NCI-H774 (cell line): ENCODE measurements around the gene RAB5A.
A peak's percentile ranks its signal among the peaks of the same experiment; 100 is the strongest.
"Not testable (repeated sequence)": the region's sequence is repeated elsewhere in the genome, so short reads cannot be mapped to it uniquely, and the experiment has no call there.

Experiments
- DNase-seq: peaks from one replicate; lab custom pipeline; 2025; lab: John Stamatoyannopoulos, UW

RAB5A gene

GRCh38 chr3:19947549-19948225, 790 bp downstream of the RAB5A start:
- peak; percentile 3 for DNase-seq

GRCh38 chr3:19948226-19948591, 1.3 kb downstream of the RAB5A start:
- DNase-seq: no peak

GRCh38 chr3:19950316-19950715, 3.4 kb downstream of the RAB5A start:
- DNase-seq: no peak

- DNase-seq: no peak
Measured at GRCh38 chr3:19954676-19955075, 7.8 kb downstream of the RAB5A start.

GRCh38 chr3:19957354-19957753, 10.5 kb downstream of the RAB5A start:
- DNase-seq: not testable (repeated sequence)

- DNase-seq: no peak
Measured at GRCh38 chr3:19959505-19959904, 12.6 kb downstream of the RAB5A start.

- no peak for DNase-seq
Measured at GRCh38 chr3:19960696-19961095, 13.8 kb downstream of the RAB5A start.

- no peak for DNase-seq
Measured at GRCh38 chr3:19961960-19962359, 15.1 kb downstream of the RAB5A start.

- DNase-seq: no peak
Measured at GRCh38 chr3:19967208-19967607, 20.3 kb downstream of the RAB5A start.

GRCh38 chr3:19967812-19968211, 20.9 kb downstream of the RAB5A start:
- no peak for DNase-seq

GRCh38 chr3:19970327-19970726, 23.4 kb downstream of the RAB5A start:
- DNase-seq: no peak

- no peak for DNase-seq
Measured at GRCh38 chr3:19972054-19972453, 25.2 kb downstream of the RAB5A start.

- DNase-seq: not testable (repeated sequence)
Measured at GRCh38 chr3:19988904-19989303, 42.0 kb downstream of the RAB5A start.

GRCh38 chr3:19994796-19995195, 47.9 kb downstream of the RAB5A start:
- no peak for DNase-seq

GRCh38 chr3:19997502-19997901, 50.6 kb downstream of the RAB5A start:
- DNase-seq: no peak

- no peak for DNase-seq
Measured at GRCh38 chr3:20001932-20002331, 55.0 kb downstream of the RAB5A start.

GRCh38 chr3:20007960-20008359, 61.1 kb downstream of the RAB5A start:
- DNase-seq: no peak

GRCh38 chr3:20008646-20009045, 61.7 kb downstream of the RAB5A start:
- DNase-seq: no peak

GRCh38 chr3:20012164-20012563, 65.3 kb downstream of the RAB5A start, which contains the start of gene PP2D1:
Gene PP2D1, minus strand, starts transcription at chr3:20012264. Its CDS starts 192 bp downstream, at chr3:20012072.
- no peak for DNase-seq

GRCh38 chr3:20013396-20013795, 66.5 kb downstream of the RAB5A start:
- DNase-seq: no peak

GRCh38 chr3:20015525-20015924, 68.6 kb downstream of the RAB5A start:
- DNase-seq: no peak

- not testable (repeated sequence) for DNase-seq
Measured at GRCh38 chr3:20016076-20016475, 69.2 kb downstream of the RAB5A start.

- no peak for DNase-seq
Measured at GRCh38 chr3:20022954-20023622, 76.2 kb downstream of the RAB5A start.
